ENCODE data around the gene NEURL3. TPM values are rescaled to one million over a fixed set of nuclear protein-coding genes. Genes with fewer than 3 reads are reported as not detected.
A peak's percentile ranks its signal among the peaks of the same experiment; 100 is the strongest.

NEURL3 gene
- total and polyA plus RNA-seq, 9 of the 15 experiments (the other 6 are each of a cell fraction or from before 2014, with no cell fraction given), result not detected

DNA sequence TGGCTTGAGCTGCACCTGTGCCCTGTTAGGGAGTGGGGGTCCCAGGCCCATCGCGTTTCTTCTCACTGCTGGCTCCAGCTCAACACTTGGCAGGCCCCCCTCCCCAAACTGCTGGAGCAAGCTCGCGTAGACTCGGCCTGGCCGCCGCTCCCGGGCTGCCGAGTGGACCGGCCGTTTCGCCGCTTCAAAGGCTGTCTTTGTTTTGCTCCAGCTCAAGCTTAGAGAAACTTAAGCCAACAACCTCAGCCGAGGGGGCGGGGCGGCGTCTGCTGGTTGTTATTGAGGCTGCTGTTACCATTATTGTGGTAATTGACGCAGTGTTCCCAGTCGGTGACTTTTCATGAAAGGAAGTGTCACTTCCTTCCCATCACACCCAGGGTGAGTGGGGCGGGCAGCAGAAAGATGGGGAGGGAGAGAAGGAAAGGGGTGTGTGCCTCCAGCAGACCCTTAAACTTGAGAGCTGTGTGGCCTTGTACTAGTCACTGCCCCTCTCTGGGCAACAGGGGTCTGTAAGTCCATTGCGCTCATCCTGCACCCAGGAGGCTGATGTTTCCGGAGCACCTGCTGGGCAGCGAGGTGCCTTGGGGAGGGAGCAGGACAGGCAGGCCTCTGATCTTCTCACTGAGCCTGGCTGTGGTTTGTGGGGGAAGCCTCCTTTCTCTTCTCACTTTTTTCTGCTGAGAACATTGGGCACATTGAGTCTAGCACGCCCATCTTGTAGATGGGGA lies 33.5 kb upstream of the NEURL3 start:
- in situ Hi-C loops (cut with MboI) (no loop called here), intact Hi-C loops (cut with micrococcal nuclease) (no loop called here)
- ChIA-PET POLR2A (interaction anchor here (0.6 to 1.4 kb wide), 3 partner anchors 15 to 267 kb away, joined by 3 to 4 read pairs (median 3); no protein-coding TSS in a partner anchor), CTCF (ENCODE audit: low intra/inter-chr PET ratio) (no interaction called here)
- H3K36me3 ChIP-seq (ENCODE audit: control insufficient read depth, insufficient read depth, low read length), result no peaks in the 10 kb centered on the region
- FAIRE-seq, result no peak
- no peak overlapping the region for H2AFZ ChIP-seq (ENCODE audit: low read depth, low read length)
- 86% methylated on average over 23 of the region's 24 CpGs for WGBS (ENCODE audit: insufficient coverage, low coverage, missing lambda C conversion rate)
- H3K27ac ChIP-seq (ENCODE audit: extremely low read depth, low read depth, low read length), result no peak overlapping the region; the same call in 2 of the 3 replicates
- no peaks in the 10 kb centered on the region for H3K9me3 ChIP-seq (replicated peaks; ENCODE audit: control insufficient read depth, insufficient read depth, low read depth, low read length)
- no peaks in the 10 kb centered on the region; the same call in 1 of the 3 replicates for H3K79me2 ChIP-seq (ENCODE audit: control insufficient read depth, insufficient read depth, low read length)
- H3K4me1 ChIP-seq (replicated peaks in 1 of 2; ENCODE audit: control insufficient read depth in 2 of 2, insufficient read depth in 2 of 2, low read length in 2 of 2), result peaks cover 3 to 25% of the 10 kb centered on the region in 2 experiments; a peak in 3 of 5 replicates
- H3K27me3 ChIP-seq (ENCODE audit: control insufficient read depth in 2 of 2, insufficient read depth in 2 of 2, low read length in 2 of 2), result no peaks in the 10 kb centered on the region
- H3K4me2 ChIP-seq (ENCODE audit: insufficient read depth, low read length), result no peak overlapping the region
- no peak overlapping the region for H3K4me3 ChIP-seq
- peaks cover 4% of the 10 kb centered on the region for H3K9me1 ChIP-seq (ENCODE audit: control insufficient read depth, insufficient read depth, low read length)
- BruUV-seq (replicated peaks), result no TSS peak
- H3K9ac ChIP-seq (ENCODE audit: insufficient read depth in 1 of 2, low read depth in 2 of 2, low read length in 2 of 2), result peak overlapping the region in 1 of 2 experiments; percentile 64; a peak in 2 of 4 replicates
- DNase-seq (ENCODE audit: extremely low read depth in 1 of 4, low spot score in 3 of 4), result no peak
- no peak for ATAC-seq
- TF ChIP-seq ZFP36 (IDR thresholded peaks at IDR 0.05; ENCODE audit: low read depth, low read length, partially characterized antibody) (peak; percentile 8), ZBTB7A (IDR thresholded peaks at IDR 0.05; ENCODE audit: borderline replicate concordance, control insufficient read depth, low read depth, low read length) (no peak), RBM25 (IDR thresholded peaks at IDR 0.05; ENCODE audit: low read depth, low read length, severe bottlenecking) (peak; percentile 20)
- H4K20me1 ChIP-seq (replicated peaks; ENCODE audit: control insufficient read depth, insufficient read depth, low read length), result peaks cover 20% of the 10 kb centered on the region

Measured in K562 (cell line).